HG03060 (cell line): ENCODE measurements around the gene RALGPS1.

Source experiments
- ATAC-seq: cut with Tn5 transposase; IDR thresholded peaks from one replicate; pipeline ENCODE4 v1.9.1; 2021; ENCODE audit warnings: low read depth, moderate number of reproducible peaks; ENCODE audit not compliant: unreplicated experiment

The RALGPS1 gene

DNA sequence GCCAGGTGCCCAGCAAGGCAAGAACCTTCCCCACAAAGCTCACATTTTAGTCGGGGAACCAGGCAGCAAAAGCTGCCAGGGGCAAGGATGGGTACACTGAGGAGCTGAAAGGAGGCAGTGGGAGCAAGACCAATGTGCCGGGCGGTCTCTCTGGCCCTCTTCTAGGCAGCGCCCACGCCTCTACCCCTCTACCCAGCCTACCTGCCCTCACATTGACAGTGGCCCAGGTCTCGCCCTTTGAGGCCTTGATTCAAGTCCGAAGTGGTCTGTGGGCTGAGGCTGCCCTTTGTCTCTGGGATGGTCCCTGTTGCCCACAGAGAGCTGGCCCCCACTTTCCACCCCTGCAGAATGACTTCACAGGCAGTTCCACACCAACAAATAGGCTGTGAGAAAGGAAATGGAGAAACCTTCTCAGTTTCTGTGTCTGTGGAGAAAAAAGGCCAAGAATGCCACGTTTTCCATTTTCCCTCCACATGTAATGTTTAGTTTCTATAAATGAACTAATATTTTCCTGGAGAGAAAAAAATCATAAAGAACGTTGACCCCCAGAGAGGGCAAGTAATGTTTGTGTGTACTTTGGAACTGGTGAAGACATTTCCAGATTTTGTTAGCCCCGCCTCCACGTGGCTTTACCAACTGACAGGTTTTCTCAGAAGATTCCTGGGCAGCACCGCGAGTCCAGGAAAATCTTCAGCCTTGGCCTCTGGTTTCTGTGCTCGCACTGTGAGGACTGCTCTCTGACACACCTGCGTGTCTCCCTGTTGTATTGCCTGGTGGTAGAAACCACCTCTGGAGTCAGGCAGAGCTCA is 265.3 kb downstream of the RALGPS1 start:
- no peak for ATAC-seq

DNA sequence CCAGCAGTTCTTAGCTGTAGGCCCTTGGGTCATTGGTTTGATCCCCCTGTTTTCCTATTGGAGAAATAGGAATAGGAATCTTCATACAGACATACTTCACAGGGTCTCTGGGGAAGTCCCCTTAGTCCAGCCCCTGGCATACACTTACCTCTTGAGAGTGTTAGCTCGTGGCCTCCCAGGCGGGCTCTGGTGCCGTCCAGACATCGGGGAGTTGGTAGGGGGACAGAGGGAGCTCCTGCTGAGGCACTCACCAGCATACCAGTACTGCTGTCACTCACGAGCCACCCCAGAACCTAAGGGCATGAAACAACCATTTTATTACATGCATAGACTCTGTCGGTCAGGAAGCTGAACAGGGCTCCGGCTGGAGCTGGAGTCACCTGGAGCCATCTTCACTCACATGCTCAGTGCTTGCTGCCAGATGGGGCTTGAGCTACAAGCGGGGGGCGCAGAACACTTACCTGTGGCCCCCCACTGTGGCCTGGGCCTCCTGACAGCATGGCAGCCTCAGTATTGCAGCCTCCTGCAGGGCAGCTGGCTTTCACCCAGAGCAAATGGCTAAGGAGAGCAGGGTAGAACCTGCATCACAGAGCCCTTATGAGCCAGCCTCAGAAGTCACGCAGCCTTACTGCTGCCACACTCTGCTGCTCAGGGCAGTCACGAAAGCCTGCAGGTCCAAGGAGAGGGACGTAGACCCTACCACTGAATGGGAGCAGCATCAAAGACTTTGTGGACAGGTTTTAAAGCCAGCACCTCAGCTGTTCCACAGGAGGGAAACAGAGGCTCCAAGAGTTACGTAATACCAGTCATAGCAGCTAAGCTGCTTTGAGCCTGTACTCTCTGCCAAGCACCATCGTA is 266.1 kb downstream of the RALGPS1 start:
- no peak for ATAC-seq

DNA sequence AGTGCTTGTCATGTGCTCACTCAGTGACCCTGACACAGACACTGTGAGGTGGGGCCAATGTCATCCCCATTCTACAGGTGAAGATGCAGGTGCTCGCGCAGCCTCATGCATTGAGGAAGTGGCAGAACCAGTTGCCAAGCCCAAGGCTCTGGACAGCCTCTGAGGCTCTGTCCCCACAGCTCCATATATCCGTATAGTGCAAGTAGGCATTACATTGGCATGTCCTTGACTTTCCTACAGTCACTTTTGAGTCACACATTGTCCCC is 266.7 kb downstream of the RALGPS1 start:
- ATAC-seq: no peak

- no peak for ATAC-seq
Observed at GRCh38 chr9:127181595-127182190, 267.1 kb downstream of the RALGPS1 start.

GRCh38 chr9:127182901-127183746 is 268.5 kb downstream of the RALGPS1 start:
- no peak for ATAC-seq

DNA sequence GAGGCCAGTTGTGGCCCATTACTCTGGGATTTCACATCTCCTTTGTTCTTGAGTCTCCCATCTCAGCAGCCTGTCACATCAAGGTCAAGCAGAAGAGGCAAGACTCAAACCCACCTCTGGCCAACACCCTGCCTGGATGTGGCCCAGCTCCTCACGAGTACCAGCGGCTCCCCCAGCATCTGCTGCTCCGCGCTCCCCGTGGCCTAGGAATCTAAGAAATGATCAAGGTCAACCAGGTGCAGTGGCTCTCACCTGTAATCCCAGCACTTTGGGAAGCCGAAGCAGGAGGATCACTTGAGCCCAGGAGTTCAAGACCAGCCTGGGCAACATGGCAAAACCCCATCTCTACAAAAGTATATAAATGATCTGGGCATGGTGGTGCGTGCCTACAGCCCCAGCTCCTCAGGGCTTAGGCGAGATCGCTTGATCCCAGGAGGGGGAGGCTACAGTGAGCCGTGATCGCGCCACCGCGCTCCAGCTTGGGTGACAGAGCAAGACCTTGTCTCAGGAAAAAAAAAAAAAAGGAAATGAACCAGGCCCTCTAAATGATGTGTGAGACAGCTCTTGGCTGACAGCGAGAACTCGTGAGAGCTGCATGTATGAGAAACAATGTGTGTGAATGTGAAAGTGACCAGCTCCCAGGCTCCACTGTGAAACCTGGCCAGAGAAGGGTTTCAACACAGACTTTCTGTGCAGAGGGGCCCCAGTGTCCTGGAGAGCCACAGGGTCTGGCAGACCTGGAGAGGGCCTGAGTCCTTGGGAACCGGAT is 269.4 kb downstream of the RALGPS1 start:
- no peak for ATAC-seq

DNA sequence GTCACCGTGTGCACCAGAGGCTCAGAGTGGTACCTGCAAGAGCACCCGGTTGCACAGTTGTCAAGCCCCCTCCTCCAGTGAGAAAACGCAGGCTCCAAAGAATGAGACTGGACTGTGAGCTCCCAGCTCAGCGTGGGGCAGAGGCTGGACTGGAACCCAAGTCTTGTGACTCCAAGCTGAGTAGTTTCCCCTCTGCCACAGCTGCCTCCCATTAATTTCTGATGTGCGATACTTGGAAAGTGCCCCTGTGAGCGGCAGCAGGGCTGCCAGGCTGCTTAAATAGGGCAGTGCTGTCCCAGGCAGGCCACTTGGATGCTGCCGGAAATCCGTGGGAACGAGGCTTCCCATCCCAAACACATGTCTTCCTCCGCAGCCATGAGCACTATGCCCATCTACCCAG is 270.1 kb downstream of the RALGPS1 start:
- no peak for ATAC-seq

GRCh38 chr9:127185181-127185580 is 270.6 kb downstream of the RALGPS1 start:
- no peak for ATAC-seq

- no peak for ATAC-seq
Observed at GRCh38 chr9:127185931-127186781, 271.6 kb downstream of the RALGPS1 start.

- no peak for ATAC-seq
Observed at GRCh38 chr9:127186806-127187205, 272.2 kb downstream of the RALGPS1 start.

DNA sequence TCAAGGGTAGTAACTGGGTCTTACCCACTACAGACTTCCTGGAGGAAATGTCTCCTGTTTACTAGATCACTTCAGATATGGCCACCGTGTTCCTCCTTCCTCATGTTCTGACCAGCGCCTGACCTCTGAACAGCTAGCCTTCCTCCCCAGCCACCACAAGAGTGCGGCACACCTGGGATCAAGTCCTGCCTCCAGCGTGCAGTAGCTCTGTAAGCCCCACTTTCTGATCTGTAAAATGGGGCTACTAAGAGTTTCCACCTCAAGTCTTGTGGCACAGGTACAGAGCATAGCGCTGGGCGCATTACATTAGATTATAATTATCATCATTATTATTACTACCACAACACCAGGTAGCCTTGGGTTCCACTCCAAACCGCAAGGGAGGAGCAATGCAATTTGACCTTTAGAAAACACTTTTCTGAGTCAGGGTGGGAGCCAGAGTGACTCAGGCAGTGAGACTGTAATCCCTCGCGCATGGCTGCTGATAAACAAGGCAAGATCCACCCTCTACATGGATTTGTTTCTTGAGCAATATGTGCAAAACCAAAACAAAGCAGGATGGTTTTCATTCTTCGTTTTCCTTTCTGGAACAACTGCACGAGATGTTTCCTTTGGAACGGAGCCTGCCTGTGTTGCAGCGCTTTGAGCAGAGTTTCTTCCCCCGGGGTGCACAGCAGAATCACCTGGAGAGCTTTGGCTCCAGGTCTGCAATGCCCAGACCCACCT is 272.8 kb downstream of the RALGPS1 start:
- ATAC-seq: no peak

- ATAC-seq: no peak
Observed at GRCh38 chr9:127188396-127188795, 273.8 kb downstream of the RALGPS1 start.

GRCh38 chr9:127189628-127190027 is 275.0 kb downstream of the RALGPS1 start:
- ATAC-seq: no peak

GRCh38 chr9:127192744-127193143 is 278.2 kb downstream of the RALGPS1 start:
- ATAC-seq: no peak

GRCh38 chr9:127193483-127193882 is 278.9 kb downstream of the RALGPS1 start:
- no peak for ATAC-seq

DNA sequence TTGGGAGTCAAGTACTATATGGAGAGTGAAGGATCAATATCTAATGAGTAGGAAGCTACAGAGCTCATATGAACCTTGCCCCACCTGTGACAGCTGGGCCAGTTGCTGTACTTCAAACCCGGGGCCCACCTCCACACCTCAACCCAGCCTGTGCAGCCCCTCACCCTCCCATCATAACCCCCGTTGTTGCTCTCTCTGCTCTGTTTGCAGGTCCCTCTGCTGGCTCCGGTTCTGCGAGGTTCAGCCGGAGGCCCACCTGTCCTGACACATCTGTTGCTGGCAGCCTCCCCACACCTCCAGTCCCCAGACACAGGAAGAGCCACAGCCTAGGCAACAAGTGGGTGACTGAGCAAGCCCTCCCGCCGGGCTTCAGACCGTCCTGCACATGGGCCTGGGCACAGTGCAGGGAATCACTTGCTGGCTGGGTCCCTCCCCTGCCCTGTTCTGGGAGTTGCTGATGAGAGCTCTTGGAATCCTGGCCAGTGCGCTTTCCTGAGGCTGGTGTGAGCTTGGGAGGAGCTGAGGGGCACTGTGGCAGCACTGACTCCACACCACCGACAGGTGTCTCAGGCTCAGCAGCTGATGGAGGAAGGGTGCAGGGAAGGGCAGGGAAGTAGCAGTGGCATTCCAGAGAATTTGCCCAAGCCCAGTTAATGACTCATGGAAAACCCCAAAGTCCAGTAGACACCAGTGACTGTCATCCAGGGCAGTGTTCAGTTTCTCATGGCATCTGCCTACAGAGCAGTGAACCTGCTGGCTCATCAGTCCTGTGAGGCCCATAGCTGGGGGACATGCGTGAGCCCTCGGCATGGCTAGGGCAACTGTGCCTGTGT is 280.5 kb downstream of the RALGPS1 start:
- ATAC-seq: no peak

DNA sequence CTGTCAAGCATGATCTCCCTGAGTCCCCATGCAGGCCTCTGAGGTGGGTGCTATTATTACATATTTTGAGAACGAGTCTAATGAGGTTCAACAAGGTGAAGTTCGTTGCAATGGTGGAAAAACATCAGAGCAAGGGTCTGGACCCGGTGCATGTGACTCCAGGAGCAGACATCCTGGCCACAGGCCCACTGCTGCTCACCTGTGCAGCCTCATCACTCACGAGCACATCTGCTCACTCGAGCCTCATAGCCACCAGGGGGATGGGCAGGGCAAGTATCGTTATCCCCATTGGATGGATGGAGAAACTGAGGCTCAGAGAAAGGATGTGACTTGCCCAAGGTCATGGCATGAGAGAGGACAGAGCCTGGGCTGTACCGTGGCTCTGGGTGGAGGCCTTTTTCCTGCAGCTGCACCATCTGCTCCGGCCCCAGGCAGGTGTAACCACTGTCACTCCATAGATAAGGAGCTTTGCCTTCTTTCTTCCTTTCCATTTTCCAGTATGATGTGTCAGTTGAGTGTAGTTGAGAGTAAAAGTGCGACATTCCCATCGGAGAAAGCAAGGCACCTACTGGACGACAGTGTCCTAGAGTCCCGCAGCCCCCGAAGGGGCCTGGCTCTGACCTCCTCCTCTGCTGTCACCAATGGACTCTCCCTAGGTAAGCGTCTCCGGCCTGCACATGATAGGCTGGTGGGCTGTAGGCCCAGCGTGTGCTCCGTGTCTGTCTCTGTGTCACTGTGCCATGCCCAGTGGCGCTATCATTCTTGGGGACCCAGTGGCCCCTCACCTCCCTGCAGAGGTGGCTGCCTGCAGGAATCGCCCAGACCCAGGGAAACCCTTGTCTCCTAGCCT is 281.6 kb downstream of the RALGPS1 start:
- ATAC-seq: no peak
